ENCODE measurements around the gene SMYD3. TPM values are rescaled to one million over a fixed set of nuclear protein-coding genes. Genes with fewer than 3 reads are reported as not detected.

The SMYD3 gene
- total RNA-seq, 1 donor from 2014 or later, result 22.3 TPM

GRCh38 chr1:245835386-245835785, 671.7 kb downstream of the SMYD3 start:
- DNase-seq (ENCODE audit: extremely low spot score in 2 of 2), result no peak
- no peak overlapping the region for H3K4me3 ChIP-seq
- no peaks in the 10 kb centered on the region for H3K4me1 ChIP-seq
- H3K27ac ChIP-seq, result no peak overlapping the region
- no peaks in the 10 kb centered on the region for H3K9me3 ChIP-seq
- no peaks in the 10 kb centered on the region for H3K36me3 ChIP-seq
- H3K27me3 ChIP-seq, result no peaks in the 10 kb centered on the region
- intact Hi-C loops (cut with DNase I), result no loop called here
- no peak for TF ChIP-seq CTCF (IDR thresholded peaks at IDR 0.05)
- TF ChIP-seq POLR2AphosphoS5 (IDR thresholded peaks at IDR 0.05; ENCODE audit: insufficient read depth in 1 of 2, low read depth in 1 of 2), result no peak
- TF ChIP-seq POLR2A (IDR thresholded peaks at IDR 0.05), result no peak

- Histone ChIP-seq H3K9me3 (no peaks in the 10 kb centered on the region), H3K36me3 (no peaks in the 10 kb centered on the region), H3K4me3 (no peak overlapping the region), H3K27ac (no peak overlapping the region), H3K4me1 (no peaks in the 10 kb centered on the region), H3K27me3 (no peaks in the 10 kb centered on the region)
- intact Hi-C loops (cut with DNase I), result no loop called here
- no peak for DNase-seq (ENCODE audit: extremely low spot score in 2 of 2)
- TF ChIP-seq POLR2AphosphoS5 (IDR thresholded peaks at IDR 0.05; ENCODE audit: insufficient read depth in 1 of 2, low read depth in 1 of 2) (no peak), CTCF (IDR thresholded peaks at IDR 0.05) (no peak), POLR2A (IDR thresholded peaks at IDR 0.05) (no peak)
Measured at GRCh38 chr1:245834002-245834401, 673.1 kb downstream of the SMYD3 start.

- intact Hi-C loops (cut with DNase I), result no loop called here
- Histone ChIP-seq H3K4me1 (no peaks in the 10 kb centered on the region), H3K27ac (no peak overlapping the region), H3K4me3 (no peak overlapping the region), H3K27me3 (no peaks in the 10 kb centered on the region), H3K36me3 (no peaks in the 10 kb centered on the region), H3K9me3 (no peaks in the 10 kb centered on the region)
- no peak for TF ChIP-seq POLR2A (IDR thresholded peaks at IDR 0.05)
- no peak for DNase-seq (ENCODE audit: extremely low spot score in 2 of 2)
Measured at GRCh38 chr1:245832771-245833527, 674.1 kb downstream of the SMYD3 start.

GRCh38 chr1:245831518-245831917, 675.6 kb downstream of the SMYD3 start:
- TF ChIP-seq CTCF (IDR thresholded peaks at IDR 0.05) (no peak), POLR2AphosphoS5 (IDR thresholded peaks at IDR 0.05; ENCODE audit: insufficient read depth in 1 of 2, low read depth in 1 of 2) (no peak), POLR2A (IDR thresholded peaks at IDR 0.05) (no peak)
- no peaks in the 10 kb centered on the region for H3K9me3 ChIP-seq
- H3K4me1 ChIP-seq, result no peaks in the 10 kb centered on the region
- DNase-seq (ENCODE audit: extremely low spot score in 2 of 2), result no peak
- no peaks in the 10 kb centered on the region for H3K27me3 ChIP-seq
- H3K36me3 ChIP-seq, result no peaks in the 10 kb centered on the region
- intact Hi-C loops (cut with DNase I), result no loop called here
- H3K4me3 ChIP-seq, result no peak overlapping the region
- H3K27ac ChIP-seq, result no peak overlapping the region

- no peak for DNase-seq (ENCODE audit: extremely low spot score in 2 of 2)
- Histone ChIP-seq H3K27ac (no peak overlapping the region), H3K4me3 (no peak overlapping the region), H3K36me3 (no peaks in the 10 kb centered on the region), H3K4me1 (no peaks in the 10 kb centered on the region), H3K27me3 (no peaks in the 10 kb centered on the region), H3K9me3 (no peaks in the 10 kb centered on the region)
- intact Hi-C loops (cut with DNase I), result no loop called here
- no peak for TF ChIP-seq CTCF (IDR thresholded peaks at IDR 0.05)
- TF ChIP-seq POLR2AphosphoS5 (IDR thresholded peaks at IDR 0.05; ENCODE audit: insufficient read depth in 1 of 2, low read depth in 1 of 2), result no peak
- no peak for TF ChIP-seq POLR2A (IDR thresholded peaks at IDR 0.05)
Measured at GRCh38 chr1:245829826-245830225, 677.3 kb downstream of the SMYD3 start.
